Astrocyte of the spinal cord (primary cell): ENCODE data around the gene ZNF778.

ENCODE experiments used
- DNase-seq: peaks from one replicate; pipeline ENCODE4 v3.0.0; 2011; ENCODE audit warnings: low read depth, low spot score
- H3K4me3 ChIP-seq: 2 replicates; pipeline ENCODE4 v1.5.1; 2011; ENCODE audit warnings: low read depth, mild to moderate bottlenecking, low read length, moderate library complexity
- in situ Hi-C: cut with HindIII; loops from 2 replicates; pipeline ENCODE4 v1.10.0; 2017; ENCODE audit warnings: low sequenced_read_pairs
- TF ChIP-seq, protein P1 (sequence below): IDR thresholded peaks from 2 replicates; pipeline ENCODE4 v1.5.1; 2012; ENCODE audit warnings: low read depth, mild to moderate bottlenecking, low read length, inconsistent platforms

Gene ZNF778

GRCh38 chr16:89224665-89225064, 7.2 kb downstream of the ZNF778 start:
- DNase-seq, result no peak
- no peak overlapping the region for H3K4me3 ChIP-seq
- TF ChIP-seq, protein P1, sequence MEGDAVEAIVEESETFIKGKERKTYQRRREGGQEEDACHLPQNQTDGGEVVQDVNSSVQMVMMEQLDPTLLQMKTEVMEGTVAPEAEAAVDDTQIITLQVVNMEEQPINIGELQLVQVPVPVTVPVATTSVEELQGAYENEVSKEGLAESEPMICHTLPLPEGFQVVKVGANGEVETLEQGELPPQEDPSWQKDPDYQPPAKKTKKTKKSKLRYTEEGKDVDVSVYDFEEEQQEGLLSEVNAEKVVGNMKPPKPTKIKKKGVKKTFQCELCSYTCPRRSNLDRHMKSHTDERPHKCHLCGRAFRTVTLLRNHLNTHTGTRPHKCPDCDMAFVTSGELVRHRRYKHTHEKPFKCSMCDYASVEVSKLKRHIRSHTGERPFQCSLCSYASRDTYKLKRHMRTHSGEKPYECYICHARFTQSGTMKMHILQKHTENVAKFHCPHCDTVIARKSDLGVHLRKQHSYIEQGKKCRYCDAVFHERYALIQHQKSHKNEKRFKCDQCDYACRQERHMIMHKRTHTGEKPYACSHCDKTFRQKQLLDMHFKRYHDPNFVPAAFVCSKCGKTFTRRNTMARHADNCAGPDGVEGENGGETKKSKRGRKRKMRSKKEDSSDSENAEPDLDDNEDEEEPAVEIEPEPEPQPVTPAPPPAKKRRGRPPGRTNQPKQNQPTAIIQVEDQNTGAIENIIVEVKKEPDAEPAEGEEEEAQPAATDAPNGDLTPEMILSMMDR, result no peak
- in situ Hi-C loops, result no loop called here

GRCh38 chr16:89230255-89230654, 12.8 kb downstream of the ZNF778 start:
- no peak overlapping the region for H3K4me3 ChIP-seq
- in situ Hi-C loops, result no loop called here
- DNase-seq, result no peak
- TF ChIP-seq, protein P1, result no peak

GRCh38 chr16:89232107-89232506, 14.6 kb downstream of the ZNF778 start:
- DNase-seq, result no peak
- TF ChIP-seq, protein P1, result no peak
- in situ Hi-C loops, result no loop called here
- H3K4me3 ChIP-seq, result no peak overlapping the region

- TF ChIP-seq, protein P1, result no peak
- in situ Hi-C loops, result no loop called here
- H3K4me3 ChIP-seq, result no peak overlapping the region
- no peak for DNase-seq
These were observed 16.4 kb downstream of the ZNF778 start for GRCh38 chr16:89233678-89234490.

DNA sequence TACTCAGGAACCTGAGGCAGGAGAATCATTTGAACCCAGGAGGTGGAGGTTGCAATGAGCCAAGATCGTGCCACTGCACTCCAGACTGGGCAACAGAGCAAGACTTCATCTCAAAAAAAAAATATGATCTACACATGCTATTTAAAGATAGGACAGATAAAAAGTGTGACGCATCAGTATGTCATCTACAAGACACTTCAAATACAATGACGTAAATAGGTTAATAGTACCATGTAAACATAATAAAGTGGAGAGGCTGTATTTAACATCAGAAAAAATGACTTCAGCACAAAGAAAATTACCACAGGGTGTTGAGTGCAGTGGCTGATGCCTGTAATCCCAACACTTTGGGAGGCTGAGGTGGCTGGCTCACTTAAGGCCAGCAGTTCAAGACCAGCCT, 20.2 kb downstream of the ZNF778 start:
- TF ChIP-seq, protein P1, result no peak
- in situ Hi-C loops, result no loop called here

DNA sequence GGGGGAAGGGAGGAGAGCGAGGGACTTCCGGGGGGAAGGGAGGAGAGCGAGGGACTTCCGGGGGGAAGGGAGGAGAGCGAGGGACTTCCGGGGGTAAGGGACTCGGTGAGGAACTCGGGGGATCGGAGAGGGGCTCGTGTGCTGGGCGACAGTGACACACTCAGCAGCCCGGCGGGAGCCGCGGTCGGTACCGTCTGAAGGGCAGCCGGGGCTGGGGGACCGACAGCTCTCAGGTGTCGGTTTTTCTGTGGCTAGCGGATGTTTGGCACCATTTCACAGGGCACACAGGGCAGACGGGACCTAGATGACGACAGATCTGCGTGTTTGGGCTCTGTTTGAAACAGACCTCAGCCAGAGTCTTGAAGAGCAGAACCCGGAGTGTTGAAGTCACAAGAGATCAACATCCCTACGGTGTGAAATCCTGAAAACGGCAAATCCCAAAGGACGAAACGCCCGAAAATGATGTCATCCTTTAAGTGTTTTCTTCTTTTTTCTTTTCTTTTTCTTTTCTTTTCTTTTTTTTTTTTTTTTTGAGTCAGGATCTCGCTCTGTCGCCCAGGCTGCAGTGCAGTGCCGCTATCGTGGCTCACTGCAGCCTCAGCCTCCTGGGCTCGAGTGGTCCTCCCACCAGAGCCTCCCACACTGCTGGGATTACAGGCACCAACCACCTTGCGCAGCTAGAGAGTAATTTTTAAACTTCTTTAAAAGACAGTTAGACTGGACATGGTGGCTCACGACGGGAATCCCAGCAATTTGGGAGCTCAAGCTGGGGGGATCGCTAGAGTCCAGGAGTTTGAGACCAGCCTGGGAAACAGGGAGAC, 23.9 kb downstream of the ZNF778 start:
- TF ChIP-seq, protein P1, result no peak
- peak overlapping the region; percentile 97 for H3K4me3 ChIP-seq
- in situ Hi-C loops, result no loop called here
- DNase-seq, result peak; percentile 79

More for the DNA sequence above, 20.2 kb downstream of the ZNF778 start:
- H3K4me3 ChIP-seq, result no peak overlapping the region
- no peak for DNase-seq
